Measurements from ENCODE around the gene GSTM3.
A peak's percentile ranks its signal among the peaks of the same experiment; 100 is the strongest.

GSTM3 gene

GRCh38 chr1:109740615-109741373 is at the start of gene GSTM3 (continued):
- TF ChIP-seq PBX3 (CRISPR knock-in tag; IDR thresholded peaks at IDR 0.05) (no peak), ZSCAN4 (tag by site-specific recombination; IDR thresholded peaks at IDR 0.05) (peak; percentile 60; the same call in 1 of the 2 replicates), ZFHX2 (tag by site-specific recombination; conservative IDR thresholded peaks at IDR 0.05) (peak; percentile 81), ZNF561 (tag by site-specific recombination; IDR thresholded peaks at IDR 0.05; ENCODE audit: borderline replicate concordance) (no peak), ZNF580 (tag by site-specific recombination; IDR thresholded peaks at IDR 0.05) (0 out of 2 replicates have a peak, but pooled peaks have one; percentile 16), TRIM28 (IDR thresholded peaks at IDR 0.05; ENCODE audit: borderline replicate concordance, low read length) (no peak), ZNF549 (tag by site-specific recombination; IDR thresholded peaks at IDR 0.05) (no peak), BCL6B (tag by site-specific recombination; IDR thresholded peaks at IDR 0.05) (no peak), ZBTB10 (tag by site-specific recombination; IDR thresholded peaks at IDR 0.05) (no peak; the same call in none of the 2 replicates), PRDM4 (tag by site-specific recombination; IDR thresholded peaks at IDR 0.05) (no peak), MYNN (tag by site-specific recombination; IDR thresholded peaks at IDR 0.05; ENCODE audit: borderline replicate concordance) (peak; percentile 49; the same call in 1 of the 2 replicates), ZBTB17 (tag by site-specific recombination; IDR thresholded peaks at IDR 0.05) (peak; percentile 98), ZNF354C (tag by site-specific recombination; IDR thresholded peaks at IDR 0.05; ENCODE audit: borderline replicate concordance, low read depth) (no peak)

- TF ChIP-seq ZNF529 (tag by site-specific recombination; IDR thresholded peaks at IDR 0.05; ENCODE audit: insufficient replicate concordance) (no peak), ZNF768 (tag by site-specific recombination; IDR thresholded peaks at IDR 0.05) (0 out of 2 replicates have a peak, but pooled peaks have one; percentile 48)
- peaks cover 3% of the 10 kb centered on the region; the same call in 1 of the 2 replicates for H3K4me1 ChIP-seq (ENCODE audit: control insufficient read depth, insufficient read depth, low read length)
- H3K9me3 ChIP-seq (ENCODE audit: control insufficient read depth, insufficient read depth, low read depth, low read length), result no peaks in the 10 kb centered on the region
- no peaks in the 10 kb centered on the region for H3K36me3 ChIP-seq (ENCODE audit: control insufficient read depth in 2 of 2, insufficient read depth in 1 of 2, low read length in 2 of 2)
- H3K4me3 ChIP-seq (ENCODE audit: low read depth, low read length), result no peak overlapping the region
- H3K27ac ChIP-seq (ENCODE audit: extremely low read depth, low read depth, low read length), result no peak overlapping the region
- ChIA-PET CTCF (interaction anchor here (0.6 to 7.7 kb wide), 9 partner anchors 11 to 204 kb away, joined by 3 to 68 read pairs (median 4); partner anchors contain the start of gene AHCYL1), POLR2A (no interaction called here)
These were observed 49.5 kb upstream of the GSTM3 start for GRCh38 chr1:109790329-109790728.

All from HEK293 (cell line).